Stimulated activated CD8-positive, alpha-beta memory T cell treated with anti-CD3 and anti-CD28 coated beads, Interleukin-4, amount 100 ng/mL, for 48 hours (primary cell): ENCODE data around the gene BBS9.
"Not testable (repeated sequence)": the region's sequence is repeated elsewhere in the genome, so short reads cannot be mapped to it uniquely, and the experiment has no call there.

ENCODE experiments used
- DNase-seq: peaks from one replicate; pipeline ENCODE4 v3.0.0-alpha.2; 2020

BBS9 gene

DNA sequence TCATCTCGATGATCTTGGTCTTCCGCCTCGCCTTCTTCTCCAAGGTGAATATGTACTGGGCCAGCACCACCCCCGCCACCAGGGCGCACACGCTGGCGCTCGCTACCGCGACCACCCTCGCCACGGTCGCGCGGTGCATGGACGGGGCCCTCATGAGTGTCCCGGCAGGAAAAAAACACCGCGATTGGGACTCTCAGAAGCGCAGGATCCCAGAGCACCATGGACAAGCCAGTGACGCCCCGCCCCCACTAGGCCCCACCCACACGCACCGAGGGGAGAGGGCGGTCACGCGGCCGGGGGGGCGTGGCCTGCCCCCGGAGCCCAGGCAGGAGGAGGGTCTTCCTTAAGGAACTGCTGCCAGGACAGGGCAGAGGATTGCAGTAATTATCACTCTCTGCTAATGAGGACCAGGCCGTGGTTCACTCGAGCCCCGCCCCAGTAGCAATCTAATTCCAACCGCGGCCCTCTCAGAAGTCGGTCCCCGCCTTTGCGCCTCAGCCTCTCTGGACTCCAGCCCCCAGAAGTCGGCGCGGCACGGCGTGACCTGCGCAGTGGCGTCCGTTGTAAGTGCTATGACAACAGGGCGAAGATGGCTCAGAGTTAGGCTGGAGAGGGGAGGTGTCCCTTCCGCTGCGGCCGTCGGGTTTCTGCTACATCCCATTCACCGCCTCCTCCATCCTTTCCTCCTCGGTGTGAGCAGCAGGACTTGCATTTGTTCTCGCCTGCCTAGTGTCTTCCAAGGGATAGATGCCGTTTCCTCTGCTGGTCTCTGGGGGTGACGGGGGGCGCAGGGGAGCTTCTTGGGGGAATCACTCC, at the start of gene BBS9:
Gene BBS9 (plus strand): TSS at position 575 of the 816 bp plus-strand sequence. CDS start 16,689 bp downstream, outside the sequence.
- peak; percentile 93 for DNase-seq

DNA sequence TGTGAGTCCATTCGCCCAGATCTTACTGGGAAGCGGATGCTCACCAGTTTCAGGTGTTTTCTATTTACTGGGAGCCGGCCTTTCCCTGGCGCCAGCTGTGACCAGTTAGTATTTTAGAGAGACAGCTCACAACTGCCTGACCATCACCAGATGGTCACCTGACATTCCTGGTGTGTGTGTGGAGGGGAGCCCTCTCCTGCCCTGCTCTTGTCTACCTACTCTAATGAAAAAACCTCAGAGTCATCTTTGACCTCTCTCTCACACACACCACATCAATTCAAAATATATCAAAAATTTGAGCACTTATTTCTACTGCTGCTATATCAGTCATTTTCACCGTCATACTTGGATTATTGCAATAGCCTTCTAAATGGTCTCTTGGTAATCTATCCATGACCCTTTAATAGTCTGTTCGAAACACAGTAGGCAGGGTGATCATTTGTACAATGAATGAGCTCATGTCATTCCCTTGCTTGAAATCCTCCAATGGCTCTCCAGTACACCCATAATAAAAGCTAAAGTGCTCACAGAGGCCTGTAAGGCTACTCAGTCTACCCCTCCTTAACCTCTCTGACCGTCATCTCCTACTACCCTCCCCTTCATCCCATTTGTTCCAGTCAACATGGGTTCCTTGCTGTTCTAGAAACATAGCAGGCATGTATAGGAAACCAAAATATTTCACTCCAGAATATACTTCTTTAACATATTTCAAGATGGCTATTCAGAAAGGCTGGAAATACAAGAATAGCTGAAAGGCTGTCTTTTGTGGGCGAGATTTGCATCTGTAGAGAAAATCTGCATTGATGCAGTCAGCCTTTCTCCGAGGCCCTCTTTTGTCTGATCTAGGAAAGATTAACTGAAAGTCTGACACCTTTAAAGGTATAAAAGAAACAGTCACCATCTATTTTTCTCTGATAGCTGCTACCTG, 49.3 kb upstream of the BBS9 start:
- no peak for DNase-seq

DNA sequence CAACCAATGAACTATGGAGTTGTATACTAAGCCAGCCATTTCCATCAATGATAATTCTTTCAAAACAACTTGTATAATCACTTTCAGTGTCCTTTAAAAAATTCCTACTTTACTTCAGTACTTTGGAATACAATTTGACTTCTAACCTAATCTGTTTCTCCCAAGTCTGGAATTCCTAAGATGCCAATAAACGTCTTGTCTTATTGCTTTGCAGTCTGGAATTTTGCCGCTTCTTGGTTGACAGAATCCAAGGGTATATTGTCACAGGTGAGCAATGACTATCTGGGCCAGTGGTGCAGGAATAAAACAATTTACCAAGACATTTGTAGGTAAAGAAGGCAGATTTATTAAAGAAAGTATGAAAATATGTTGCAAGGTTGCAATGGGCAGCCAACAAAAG, 42.0 kb upstream of the BBS9 start:
- DNase-seq, result no peak

DNA sequence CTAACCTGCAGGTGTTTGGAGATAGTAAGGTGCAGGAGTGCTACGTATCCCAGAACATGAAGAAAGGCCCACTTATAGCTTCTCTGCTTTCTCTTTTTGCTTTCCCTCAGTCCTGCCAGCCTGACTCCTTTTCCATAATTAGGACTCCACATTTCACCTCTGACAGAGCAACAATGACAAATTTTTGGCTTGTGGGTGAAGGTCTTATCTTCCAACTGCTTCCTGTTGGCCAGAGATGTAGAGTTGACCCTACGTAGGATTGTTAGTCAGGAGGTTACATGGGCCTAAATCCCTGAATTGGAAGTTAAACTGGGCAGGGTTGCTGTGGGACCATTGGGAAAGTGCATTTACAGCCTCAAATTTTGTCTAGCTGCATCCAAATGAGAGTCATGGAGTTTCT, 41.5 kb upstream of the BBS9 start:
- DNase-seq, result no peak

DNA sequence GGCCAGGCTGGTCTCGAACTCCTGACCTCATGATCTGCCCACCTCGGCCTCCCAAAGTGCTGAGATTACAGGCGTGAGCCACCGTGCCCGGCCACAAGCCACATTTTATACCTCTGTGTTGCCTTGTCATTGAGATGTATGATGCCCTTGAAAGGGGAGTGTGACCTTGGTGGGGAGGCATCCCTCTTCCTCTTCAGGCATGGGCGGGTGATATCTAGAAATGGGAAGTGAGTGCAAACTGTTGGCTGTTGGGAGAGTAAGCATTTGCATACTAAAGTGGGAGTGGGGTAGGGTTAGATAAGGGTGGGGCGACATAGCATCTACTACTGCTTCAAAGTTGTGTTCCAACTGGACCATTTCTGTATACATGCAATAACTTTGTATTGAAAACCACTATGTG, 40.2 kb upstream of the BBS9 start:
- no peak for DNase-seq

DNA sequence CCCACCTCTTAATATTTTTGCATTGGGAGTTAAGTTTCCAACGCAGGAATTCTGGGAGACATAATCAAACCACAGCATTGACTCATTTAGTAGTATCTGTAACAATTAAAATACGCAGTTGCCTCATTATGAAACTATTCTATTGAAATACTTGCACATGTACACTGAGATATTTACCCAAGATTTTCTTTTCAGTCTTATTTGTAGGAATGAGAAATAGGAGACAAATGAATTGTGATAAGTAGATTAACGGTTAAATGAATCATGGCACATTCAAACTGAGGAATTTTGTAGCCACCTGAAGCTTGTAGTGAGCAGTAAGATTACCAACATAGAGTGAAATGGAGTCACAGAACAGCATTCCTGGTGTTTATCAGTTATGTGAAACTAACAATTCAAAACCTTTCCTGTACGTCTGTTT, 38.2 kb upstream of the BBS9 start:
- DNase-seq, result no peak

DNA sequence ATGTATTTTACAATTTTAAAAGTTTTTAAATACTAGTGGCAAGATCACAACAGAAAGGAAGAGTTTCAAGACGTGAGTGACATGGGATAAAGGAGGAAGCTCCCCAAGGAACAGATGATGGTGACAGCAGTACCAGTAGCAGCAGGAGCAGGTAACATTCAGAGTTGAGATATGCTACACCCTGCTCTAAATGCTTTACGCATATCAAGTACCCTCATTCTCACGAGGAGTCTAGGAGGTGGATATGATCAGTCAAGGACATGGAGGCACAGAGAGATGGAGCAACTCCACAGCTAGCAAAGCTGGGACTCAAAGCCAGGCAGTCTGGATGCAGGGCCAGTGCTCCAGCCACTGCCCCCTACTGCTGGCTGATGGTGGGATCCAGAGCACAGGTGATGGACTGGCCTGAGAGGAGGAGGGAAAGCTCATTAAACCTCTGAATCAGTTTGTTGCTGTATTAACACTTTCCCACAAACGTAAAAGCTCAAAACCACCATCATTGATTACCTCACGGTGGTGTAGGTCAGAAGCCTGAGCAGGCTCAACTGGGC, 37.6 kb upstream of the BBS9 start:
- DNase-seq, result no peak

DNA sequence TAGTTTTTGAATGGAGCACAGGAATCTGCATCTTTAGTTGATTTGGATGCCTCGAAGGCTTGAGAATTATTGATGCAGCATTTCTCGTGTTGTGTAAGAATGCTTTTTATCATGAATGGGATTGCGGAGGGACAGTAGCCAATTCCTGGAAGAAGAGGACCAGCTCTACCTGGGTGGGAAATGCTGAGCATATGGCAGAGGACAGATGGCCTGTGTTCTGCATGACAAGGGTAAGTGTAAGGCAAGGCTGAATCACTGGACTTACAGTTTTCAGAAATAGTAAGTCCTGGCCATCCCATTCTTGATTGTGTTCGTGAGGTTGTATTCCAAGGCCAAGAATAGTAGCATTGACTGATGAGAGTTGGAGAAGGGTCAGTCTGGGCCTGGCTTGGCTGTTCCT, 36.1 kb upstream of the BBS9 start:
- DNase-seq, result no peak

DNA sequence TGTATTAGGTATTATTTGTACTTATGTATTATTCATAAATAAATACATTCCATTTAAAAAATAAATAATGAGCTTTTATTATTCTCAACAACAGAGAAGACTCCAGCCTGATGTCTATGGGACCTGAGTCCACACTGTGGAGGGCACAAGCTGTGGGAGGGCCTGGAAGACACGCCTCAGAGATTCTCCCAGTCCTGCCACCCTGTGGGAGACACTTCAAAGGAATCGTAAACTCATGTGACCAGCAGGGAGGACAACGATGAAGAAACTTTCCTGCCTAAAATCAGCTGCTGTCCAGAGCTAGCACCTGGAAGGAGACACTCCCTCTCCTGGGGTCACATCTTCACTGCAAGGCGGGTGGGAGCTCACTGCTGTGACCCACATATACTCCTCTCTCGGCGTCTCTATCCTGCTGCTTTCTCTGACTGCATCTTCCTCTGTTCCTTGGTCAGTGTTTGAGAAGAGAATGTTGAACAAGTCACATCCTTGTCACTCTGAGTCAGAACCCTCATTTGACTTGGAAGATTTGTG, 34.6 kb upstream of the BBS9 start:
- DNase-seq, result not testable (repeated sequence)

DNA sequence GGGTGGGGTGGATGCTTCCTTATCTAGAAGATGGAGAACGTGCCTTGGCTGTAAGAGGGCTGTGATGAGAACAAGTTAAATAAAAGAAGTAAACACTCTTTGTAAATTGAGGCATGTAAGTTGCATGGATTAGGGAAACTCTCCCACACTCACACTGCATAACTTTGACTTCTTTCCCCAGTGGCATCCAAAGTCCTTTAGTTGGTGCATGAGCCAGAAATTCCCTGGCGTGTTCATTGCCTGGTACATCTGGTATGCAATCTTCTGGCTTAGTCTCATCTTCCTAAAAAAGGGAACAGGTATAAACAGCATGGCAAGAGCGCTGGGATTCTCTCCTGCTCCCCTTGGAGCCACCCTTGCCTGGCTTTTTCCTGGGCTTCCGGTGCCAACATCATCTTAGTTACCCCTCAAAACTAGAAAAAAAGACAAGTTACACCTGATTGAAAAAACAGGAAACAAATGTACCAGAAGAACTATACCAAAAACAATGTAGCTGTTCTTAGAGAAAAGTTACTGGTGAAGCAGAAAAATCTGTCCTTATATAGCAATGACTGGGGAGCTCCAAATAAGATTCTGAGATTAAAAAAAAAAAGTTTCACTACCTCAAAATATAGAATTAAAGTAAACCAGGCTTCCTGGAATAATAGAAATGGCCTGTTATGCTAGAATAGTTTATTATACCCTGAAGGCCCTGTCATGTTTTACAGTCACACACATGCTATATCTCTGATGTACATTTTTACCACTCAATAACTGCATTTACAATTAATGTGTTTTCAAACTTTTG, 30.0 kb upstream of the BBS9 start:
- DNase-seq, result no peak

DNA sequence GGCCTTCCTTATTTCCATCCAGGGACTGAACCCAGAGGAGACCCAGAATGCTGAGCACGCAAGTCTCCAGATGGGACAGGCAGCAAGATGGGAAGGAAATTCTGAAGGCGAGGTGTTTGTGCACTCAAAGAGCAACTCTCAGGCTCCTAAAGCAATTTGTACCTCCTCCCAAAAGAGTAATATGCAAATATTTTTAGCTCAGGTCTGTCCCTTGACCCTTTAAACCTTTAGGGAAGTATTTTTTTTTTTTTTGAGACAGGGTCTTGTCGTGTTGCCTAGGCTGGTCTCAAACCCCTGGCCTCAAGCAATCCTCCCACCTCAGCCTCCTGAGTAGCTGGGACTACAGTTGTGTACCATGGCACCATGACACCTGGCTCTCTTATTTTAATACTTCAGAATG, 28.6 kb upstream of the BBS9 start:
- DNase-seq, result no peak

DNA sequence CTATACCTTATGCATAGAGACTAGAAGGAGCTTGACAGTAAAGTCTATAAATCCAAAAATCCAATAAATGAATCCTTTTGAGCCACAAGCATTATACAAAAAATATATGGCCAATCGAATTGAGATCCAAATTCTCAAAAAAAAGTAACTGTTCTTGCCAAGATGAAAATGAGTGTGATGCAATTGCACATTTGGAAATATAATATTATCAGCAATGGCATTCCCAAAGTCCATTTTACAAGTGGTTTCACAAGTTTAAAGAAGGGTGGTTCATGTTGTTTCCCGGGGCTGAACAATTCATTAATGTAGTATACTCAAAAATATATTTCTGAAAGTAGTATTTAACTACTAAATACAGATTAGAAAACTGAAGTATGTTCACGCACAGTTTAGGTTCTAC, 27.5 kb upstream of the BBS9 start:
- no peak for DNase-seq

DNA sequence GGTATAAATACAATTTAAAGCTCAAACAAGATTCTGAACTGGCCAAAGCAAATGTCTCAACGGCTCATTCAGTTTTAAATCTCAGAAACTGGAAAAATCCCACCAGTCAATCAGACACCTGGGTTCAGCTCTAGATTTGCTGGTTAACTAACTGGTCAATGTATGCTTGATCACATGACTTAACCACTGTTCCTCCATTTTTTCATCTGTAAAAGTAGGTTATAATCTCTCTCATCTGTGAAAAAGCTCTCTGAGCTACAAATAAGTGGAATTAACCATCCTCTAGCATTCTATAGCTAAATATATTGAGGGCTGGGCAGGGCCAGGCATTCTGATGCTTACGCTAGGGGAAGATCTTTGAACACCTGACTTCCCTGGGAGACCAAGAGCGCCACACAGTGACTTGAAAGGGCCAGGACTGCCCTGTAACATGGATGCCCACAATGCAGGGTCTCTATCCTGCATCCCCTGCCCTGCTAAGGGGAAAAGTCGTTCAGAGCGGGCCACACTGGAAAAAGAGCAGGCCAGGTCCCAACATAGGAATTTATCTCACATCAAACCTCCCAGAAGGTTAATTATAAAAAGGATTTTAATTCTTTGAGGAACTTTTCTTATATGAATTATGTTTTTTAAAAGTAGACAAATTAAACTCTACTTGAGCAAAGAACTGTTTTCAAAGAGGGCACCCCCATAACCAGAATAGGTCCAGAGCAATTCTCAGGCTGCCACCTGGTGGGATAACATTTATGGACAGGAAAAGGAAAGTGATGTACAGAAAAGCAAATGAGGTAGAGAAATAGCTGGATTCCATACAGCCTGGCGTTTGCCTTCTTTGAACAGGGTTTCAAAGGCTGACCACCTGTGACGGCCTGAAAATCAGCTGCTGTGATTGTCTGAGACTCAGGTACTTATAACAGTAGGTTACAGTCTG, 22.0 kb upstream of the BBS9 start:
- DNase-seq, result peak; percentile 33

DNA sequence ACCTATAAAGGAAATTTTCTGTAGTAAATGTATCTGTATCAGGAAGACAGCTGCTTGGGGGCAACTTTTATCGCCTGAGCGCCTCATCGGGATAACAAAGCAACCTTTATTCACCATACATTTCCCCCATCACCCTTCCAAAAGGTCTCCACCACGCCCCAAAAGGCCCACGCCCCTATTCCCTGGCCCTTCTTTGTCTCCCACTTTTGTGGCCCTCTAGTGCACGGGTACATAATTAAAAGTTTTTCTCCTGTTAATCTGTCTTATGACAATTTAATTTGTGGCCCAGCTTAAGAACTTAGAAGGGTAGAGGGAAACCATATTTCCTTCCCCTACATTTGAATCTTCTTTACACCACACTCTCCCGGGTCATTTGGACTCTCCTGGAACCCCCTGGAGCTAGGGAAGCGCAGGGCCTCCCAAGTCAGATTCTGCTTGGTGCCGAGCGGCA, 20.8 kb upstream of the BBS9 start:
- peak; percentile 42 for DNase-seq

DNA sequence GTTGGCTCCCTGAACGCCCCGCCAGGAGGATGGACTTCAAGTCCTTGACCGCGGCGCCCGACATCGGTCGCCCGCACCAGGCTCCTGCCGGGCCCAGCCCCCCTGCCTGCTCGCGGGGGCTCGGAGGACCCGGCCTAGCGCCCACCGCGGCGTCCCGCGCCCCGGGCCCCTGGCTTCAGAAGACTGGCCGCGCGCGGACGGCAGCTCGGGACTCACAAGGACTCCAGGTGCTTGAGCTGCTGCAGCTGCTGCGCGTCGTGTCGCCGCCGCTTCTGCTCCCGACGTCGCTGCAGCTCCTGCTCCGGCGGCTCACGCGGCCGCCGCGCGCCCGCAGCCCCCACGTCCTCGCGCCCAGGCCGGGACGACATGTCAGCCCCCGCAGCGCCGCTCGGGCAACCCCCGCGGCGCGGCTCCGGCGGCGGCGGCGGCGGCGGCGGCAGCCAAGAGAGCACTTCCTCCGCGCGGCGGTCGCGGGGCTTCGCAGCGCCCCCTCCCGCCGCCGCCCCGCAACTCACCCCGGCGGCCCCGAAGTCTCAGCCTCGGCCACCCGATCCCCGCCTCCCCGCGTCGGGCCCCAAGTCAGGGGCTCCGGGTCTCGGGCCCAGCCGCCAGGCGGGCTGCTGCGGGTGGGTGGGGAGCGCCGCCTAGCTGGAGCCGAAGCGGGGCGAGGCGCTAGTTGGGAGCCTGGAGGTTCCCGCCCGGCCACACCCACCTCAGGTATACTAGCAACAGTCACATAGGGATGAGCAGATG, 20.2 kb upstream of the BBS9 start, which contains the start of gene RP9:
Gene RP9 (minus strand): TSS at position 400 of the 753 bp plus-strand sequence. CDS start 32 bp downstream, at position 368.
- peak; percentile 81 for DNase-seq

DNA sequence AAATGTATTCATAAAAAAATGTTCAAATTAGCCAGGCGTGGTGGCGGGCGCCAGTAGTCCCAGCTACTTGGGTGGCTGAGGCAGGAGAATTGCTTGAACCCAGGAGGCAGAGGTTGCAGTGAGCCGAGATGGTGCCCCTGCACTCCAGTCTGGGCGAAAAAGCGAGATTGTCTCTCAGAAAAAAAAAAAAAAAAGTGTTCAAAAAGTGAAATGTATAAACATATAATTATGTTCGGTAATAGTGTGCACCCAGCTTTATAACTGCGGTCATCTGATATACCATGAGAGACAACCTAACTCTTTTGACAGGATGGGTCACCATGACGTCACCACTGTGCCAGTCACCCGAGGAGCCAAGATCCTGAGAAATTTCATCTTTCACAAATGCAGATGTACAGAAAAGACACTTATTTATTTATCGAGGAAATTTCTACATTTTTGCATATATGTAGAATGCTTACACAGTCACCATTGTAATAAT, 19.6 kb upstream of the BBS9 start:
- DNase-seq, result no peak

DNA sequence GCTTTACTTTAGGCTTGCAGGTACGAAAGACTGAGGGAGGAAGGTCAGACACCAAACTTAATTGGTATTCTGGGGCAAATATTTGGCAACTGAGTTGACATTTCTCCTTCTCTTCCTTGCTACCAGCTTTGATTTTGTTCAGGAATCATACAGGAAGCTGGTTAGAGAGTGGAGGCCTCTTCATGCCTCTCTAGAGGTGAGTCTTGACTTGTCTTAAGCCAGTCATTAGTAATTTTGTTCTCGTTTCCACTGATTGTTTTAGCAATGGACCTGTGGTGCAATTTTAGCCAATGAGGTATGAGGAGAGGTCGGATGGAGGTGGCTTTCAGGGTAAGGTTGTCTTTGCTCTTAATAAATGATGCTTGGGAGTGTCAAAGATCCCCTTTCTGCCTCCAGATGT, 17.8 kb upstream of the BBS9 start:
- no peak for DNase-seq

DNA sequence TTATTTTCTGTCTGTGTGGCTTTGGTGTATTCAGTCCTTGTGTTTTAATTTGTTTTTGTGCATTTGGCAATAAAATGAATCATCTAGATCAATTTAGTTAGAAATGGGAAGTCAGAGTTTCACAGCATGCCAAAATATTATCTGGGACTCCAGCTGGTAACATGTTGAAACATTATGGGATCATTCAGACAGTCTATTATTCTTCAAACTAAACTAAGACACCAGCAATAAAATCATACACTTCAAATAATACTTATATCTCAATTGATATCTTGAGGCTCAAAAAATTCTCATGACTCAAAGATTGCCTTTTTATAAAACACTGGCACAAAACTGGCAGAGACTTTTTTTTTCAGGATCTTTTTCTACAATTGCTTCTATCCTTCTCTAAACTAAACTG, 14.4 kb upstream of the BBS9 start:
- DNase-seq, result no peak

DNA sequence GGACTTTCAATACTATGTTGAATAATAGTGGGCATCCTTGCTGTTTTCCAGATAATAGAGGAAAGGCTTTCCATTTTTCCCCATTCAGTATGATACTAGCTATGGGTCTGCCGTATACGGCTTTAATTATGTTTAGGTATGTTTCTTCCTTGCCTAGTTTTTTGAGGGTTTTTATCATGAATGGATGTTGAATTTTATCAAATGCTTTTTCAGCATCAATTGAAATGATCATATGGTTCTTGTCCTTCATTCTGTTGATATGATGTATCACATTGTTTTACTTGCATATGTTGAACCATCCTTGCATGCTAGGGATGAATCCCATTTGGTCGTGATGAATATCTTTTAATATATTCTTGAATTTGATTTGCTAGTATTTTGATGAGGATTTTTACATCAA, 11.0 kb upstream of the BBS9 start:
- DNase-seq, result no peak

DNA sequence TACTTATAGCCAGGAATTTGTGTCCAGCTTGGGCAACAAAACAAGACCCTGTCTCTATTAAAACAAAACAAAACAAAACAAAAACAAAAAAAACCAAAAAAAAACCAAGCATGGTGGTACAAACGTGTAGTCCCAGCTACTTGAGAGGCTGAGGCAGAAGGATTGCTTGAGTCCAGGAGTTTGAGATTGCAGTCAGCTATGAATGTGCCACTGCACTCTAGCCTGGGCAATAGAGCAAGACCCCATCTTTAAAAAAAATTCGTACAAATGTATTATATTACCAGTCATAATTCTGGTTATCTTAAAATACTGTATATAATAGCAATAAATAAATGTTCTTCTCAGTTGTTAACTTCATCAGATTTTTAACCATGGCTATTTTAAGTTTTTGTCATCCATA, 2.3 kb upstream of the BBS9 start:
- no peak for DNase-seq
